Stimulated activated CD8-positive, alpha-beta memory T cell treated with anti-CD3 and anti-CD28 coated beads, Interleukin-12 subunit alpha, Interleukin-12 subunit beta, amount 100 ng/mL, for 24 hours (primary cell): ENCODE data around the gene ACD.

Source experiments
- DNase-seq: peaks from one replicate; pipeline ENCODE4 v3.0.0-alpha.2; 2020; ENCODE audit errors: extremely low read depth

ACD gene

GRCh38 chr16:67675999-67676398, 15.9 kb upstream of the ACD start:
- DNase-seq = no peak

DNA sequence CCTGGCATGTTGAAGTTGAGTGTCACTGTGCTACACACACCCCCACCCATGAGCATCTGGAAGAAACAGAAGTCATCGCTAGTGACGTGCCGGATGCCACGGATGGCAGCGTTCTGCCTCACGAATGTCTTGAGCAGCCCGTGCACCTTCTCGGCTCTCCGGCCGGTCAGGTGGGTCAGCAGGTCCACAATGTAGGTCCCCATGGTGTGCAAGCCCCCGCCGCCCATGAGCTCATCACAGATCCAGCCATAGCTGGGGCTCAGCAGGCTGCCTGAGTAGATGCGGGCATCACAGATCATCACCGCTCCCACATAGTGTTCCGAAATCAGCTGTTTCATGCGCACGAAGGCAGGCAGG, 15.5 kb upstream of the ACD start:
- DNase-seq = no peak

DNA sequence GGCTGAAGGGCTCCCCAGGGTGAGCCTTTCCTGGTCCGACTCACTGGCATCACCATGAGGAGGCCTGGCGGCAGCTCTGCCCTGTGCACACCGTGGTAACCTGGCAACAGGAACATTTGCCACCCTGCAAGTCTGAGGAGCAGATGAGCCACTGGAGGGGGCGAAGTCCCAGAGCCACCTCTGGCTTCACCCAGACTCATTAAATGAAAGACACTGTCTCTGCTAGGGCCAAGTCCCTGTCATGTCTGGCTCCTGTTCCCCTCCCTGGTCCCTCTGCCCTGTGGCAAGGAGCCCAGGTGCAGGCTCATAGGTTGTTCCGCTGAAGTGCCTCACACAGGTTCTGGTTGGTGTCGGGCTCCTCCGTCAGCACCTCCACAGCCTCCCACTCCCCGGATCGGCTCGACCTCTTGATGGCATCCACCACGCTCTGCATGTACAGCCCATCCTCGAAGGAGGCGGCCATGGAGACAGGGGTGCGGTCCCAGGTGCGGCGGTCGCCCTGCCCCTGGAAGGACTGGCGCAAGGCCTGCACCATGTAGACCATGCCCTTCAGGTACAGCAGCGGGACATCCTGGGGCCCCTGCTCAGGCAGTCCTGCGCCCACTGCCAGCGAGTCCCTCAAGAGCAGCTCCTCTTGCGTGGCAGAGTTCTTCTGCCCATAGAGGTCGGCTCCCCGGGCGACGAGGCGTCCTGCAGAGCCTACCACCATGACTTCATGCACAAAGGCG, 15.0 kb upstream of the ACD start:
- no peak for DNase-seq

DNA sequence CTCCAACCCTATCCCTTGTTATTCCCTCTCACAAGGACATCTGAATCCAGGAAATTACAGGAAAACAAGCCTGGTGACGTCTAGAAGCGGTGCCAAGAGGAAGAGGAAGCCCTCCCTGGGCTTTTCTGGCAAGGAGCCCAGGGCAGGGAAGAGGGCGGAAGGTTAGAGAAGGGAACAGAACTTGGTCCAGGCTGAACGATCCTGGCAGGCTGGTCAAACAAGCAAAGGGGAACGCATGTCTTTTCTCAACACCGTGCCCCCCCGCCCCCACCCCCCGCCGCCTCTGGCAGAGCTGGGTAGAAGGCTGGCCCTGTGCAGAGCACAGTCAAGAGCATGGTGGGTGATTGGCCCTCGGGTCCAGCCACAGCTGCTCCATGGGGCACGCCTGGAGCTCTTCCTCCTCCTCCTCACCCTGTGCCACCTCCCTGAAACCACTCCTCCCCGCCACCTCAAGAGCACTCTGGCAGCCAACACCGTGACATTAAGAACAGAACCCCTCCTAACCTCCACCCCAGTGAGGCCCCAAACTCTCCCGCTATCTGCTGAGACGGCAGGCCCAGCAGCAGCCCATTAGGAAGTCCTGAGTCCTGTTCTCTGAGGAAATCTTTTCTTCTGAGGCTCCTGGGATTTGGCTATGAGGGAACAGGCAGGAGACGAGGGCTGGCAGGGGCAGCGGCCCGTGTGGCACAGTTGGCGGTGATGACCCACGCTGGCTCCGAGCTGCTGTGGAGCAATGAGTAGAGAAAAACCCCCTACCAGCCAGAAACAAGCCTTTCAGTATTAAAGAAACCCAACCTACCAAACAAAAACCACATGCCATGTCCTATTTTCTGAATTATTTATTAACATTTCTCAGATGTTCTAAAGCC, 13.9 kb upstream of the ACD start:
- DNase-seq = no peak

- no peak for DNase-seq
Observed at GRCh38 chr16:67672739-67673662, 12.9 kb upstream of the ACD start.

GRCh38 chr16:67672306-67672705, 12.2 kb upstream of the ACD start:
- no peak for DNase-seq

GRCh38 chr16:67669499-67670101, 9.5 kb upstream of the ACD start:
- no peak for DNase-seq

DNA sequence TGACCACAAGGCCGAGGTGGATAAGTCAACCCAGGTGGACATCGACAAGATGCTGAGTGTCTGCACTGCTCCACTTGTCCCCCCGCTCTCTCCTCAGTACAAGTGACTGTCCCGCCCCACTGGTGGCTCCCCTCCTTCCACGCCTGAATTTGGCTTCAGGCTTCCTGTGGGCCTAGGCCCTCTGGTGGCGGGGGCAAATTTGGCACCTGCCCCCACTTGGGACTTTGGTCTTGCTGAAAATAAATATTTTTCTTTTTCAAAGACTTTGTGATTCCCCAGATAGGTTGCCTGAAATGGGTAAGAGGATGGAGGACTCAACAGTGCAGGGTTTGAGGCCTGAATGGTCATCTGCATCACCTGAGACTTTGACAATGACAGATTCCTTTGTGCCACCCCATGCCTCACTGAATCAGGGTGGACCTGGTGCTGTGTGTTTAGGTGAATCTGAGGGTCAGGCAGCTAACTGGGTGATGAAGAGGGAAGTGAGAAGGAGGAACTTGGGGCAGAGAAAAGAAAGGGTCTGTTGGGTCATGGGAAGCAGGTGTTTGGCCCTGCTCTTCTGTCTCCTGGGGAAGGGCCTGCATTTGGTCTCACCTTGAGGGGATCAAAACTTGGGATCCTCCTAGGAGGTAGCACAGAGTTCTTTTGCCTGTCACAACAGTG, 8.6 kb upstream of the ACD start:
- no peak for DNase-seq

- peak; percentile 46 for DNase-seq
Observed at GRCh38 chr16:67667817-67668494, 7.9 kb upstream of the ACD start.

GRCh38 chr16:67667453-67667816, 7.4 kb upstream of the ACD start:
- DNase-seq = no peak

GRCh38 chr16:67666559-67667452, 6.7 kb upstream of the ACD start, which contains the start of the genes C16orf86 and ENKD1:
Gene C16orf86 (plus strand): TSS chr16:67666814. CDS start chr16:67666971, 157 bp downstream.
Gene ENKD1 (minus strand): TSS chr16:67666750. CDS start chr16:67666442, 308 bp downstream.
- DNase-seq = peak; percentile 54

GRCh38 chr16:67666032-67666551, 6.0 kb upstream of the ACD start:
- DNase-seq = no peak

DNA sequence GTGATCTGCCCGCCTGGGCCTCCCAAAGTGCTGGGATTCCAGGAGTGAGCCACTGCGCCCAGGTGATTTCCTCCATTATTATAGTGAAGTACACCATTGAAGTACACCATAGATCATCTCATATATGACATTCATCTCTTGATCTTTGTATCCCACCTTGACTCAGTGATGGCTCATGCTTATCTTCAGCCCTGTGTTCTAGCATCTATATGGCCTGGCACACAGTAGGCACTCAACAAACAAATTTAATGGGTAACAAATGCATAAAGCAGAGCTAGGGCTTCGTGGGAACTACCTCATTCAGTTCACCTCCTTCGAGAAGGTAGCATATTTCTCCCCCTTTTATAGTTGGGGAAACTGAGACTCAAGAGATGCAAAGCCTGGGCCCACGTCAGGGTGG, 5.5 kb upstream of the ACD start:
- no peak for DNase-seq

DNA sequence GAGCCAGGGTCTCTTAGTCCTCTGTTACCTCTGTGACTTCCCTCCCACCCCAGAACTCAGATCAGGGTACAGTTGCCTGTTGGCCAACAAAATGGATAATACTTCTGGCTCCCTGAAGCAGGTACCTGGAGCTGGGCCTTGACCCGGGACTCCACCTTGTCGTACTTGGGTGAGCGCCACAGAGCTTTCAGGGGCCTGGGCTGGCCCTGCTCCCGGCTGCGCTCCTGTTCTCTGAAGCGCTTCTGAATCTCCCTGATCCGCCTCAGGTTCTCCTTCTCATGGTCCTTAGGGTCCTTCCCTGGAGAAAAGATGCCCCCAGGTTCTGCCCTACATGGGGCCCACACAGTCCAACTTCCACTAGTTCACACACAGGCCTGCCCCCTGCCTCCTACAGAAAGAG, 4.8 kb upstream of the ACD start:
- no peak for DNase-seq

GRCh38 chr16:67664258-67664657, 4.2 kb upstream of the ACD start:
- no peak for DNase-seq

GRCh38 chr16:67663877-67664222, 3.8 kb upstream of the ACD start:
- no peak for DNase-seq

- no peak for DNase-seq
Observed at GRCh38 chr16:67663151-67663876, 3.3 kb upstream of the ACD start.

DNA sequence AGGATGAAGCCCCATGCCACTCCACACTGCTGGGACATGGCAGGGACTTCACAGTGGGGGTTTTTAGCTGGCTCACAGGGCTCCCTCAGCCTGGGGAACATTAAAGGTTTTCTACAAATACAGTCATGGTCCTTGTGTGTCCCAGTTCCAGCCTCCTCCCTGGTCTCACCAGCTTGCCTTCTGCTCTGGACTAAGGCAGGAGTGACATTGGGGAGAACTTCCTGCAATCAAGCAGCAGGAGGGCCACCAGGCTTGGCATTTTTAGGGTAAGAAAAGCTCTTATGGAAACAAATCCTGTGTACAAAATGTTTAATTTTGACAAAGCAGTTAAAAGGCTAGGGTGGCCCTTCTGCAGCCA, 2.6 kb upstream of the ACD start:
- DNase-seq = no peak
